ENCODE measurements around the gene GPX2. TPM values are rescaled to one million over a fixed set of nuclear protein-coding genes. Genes with fewer than 3 reads are reported as not detected.

The GPX2 gene
- total and polyA plus RNA-seq, 10 donors: 0.26 TPM; not detected in 9

GRCh38 chr14:64954491-64955240 lies 12.1 kb upstream of the GPX2 start:
- no peak overlapping the region for H3K27ac ChIP-seq

DNA sequence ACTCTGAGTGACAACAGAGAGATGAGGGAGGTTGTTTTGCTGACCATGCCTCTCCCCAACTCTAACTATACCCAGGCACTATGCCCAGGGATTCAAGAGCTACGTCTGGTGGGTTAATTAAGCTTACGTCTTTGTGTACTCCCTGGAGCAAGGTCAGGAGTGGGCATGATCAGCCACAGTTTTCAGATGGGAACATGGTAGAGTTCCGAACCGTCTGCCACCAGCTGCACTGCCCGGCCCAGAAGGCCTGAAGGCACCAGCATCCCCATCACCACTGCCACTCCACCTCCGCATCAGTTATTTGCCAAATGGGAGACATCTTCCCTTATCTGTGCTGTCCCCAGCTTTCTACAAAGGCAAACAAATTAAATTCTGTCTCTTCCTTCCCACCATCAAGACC lies 11.1 kb upstream of the GPX2 start:
- peaks cover 0 to 14% (median 2%) of the 10 kb centered on the region in 6 donors for H3K4me1 ChIP-seq
- peaks cover 0 to 50% (median under 1%) of the 10 kb centered on the region in 6 donors for H3K36me3 ChIP-seq
- no peak for TF ChIP-seq POLR2AphosphoS5 (IDR thresholded peaks at IDR 0.05)
- TF ChIP-seq, protein P1, sequence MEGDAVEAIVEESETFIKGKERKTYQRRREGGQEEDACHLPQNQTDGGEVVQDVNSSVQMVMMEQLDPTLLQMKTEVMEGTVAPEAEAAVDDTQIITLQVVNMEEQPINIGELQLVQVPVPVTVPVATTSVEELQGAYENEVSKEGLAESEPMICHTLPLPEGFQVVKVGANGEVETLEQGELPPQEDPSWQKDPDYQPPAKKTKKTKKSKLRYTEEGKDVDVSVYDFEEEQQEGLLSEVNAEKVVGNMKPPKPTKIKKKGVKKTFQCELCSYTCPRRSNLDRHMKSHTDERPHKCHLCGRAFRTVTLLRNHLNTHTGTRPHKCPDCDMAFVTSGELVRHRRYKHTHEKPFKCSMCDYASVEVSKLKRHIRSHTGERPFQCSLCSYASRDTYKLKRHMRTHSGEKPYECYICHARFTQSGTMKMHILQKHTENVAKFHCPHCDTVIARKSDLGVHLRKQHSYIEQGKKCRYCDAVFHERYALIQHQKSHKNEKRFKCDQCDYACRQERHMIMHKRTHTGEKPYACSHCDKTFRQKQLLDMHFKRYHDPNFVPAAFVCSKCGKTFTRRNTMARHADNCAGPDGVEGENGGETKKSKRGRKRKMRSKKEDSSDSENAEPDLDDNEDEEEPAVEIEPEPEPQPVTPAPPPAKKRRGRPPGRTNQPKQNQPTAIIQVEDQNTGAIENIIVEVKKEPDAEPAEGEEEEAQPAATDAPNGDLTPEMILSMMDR (IDR thresholded peaks at IDR 0.05 in 8 of 11, conservative IDR thresholded peaks at IDR 0.05 in 3 of 11): no peak
- no peak for TF ChIP-seq POLR2A (IDR thresholded peaks at IDR 0.05)
- no peaks in the 10 kb centered on the region for H3K9me3 ChIP-seq
- no peaks in the 10 kb centered on the region for H3K27me3 ChIP-seq (replicated peaks in 1 of 7)
- no peak overlapping the region for H3K27ac ChIP-seq
- 94 to 100% (median 97%) methylated on average over 6 of the region's 6 CpGs for WGBS, 5 donors
- H3K4me3 ChIP-seq: no peak overlapping the region
- intact Hi-C loops (cut with DNase I; ENCODE audit: low total_unique reads): no loop called here
- no peak for DNase-seq

More at GRCh38 chr14:64954491-64955240, 12.1 kb upstream of the GPX2 start:
- intact Hi-C loops (cut with DNase I; ENCODE audit: low total_unique reads): no loop called here
- Histone ChIP-seq H3K4me3 (no peak overlapping the region), H3K27me3 (replicated peaks in 1 of 7) (no peaks in the 10 kb centered on the region), H3K4me1 (peaks cover 0 to 14% (median 2%) of the 10 kb centered on the region in 6 donors), H3K36me3 (peaks cover 0 to 40% (median 0%) of the 10 kb centered on the region in 6 donors), H3K9me3 (no peaks in the 10 kb centered on the region)
- DNase-seq: no peak
- TF ChIP-seq POLR2AphosphoS5 (IDR thresholded peaks at IDR 0.05) (no peak), POLR2A (IDR thresholded peaks at IDR 0.05) (no peak)
- TF ChIP-seq, protein P1 (IDR thresholded peaks at IDR 0.05 in 8 of 11, conservative IDR thresholded peaks at IDR 0.05 in 3 of 11): no peak
- 83 to 94% (median 91%) methylated on average over 9 of the region's 9 CpGs for WGBS, 5 donors

GRCh38 chr14:64953310-64953654 lies 10.7 kb upstream of the GPX2 start:
- Histone ChIP-seq H3K27me3 (replicated peaks in 1 of 7) (no peaks in the 10 kb centered on the region), H3K36me3 (peaks cover 0 to 54% (median 3%) of the 10 kb centered on the region in 6 donors), H3K27ac (no peak overlapping the region), H3K9me3 (no peaks in the 10 kb centered on the region), H3K4me1 (peaks cover 0 to 14% (median 2%) of the 10 kb centered on the region in 6 donors), H3K4me3 (no peak overlapping the region)
- TF ChIP-seq, protein P1 (IDR thresholded peaks at IDR 0.05 in 8 of 11, conservative IDR thresholded peaks at IDR 0.05 in 3 of 11): no peak
- TF ChIP-seq POLR2AphosphoS5 (IDR thresholded peaks at IDR 0.05): no peak
- no peak for TF ChIP-seq POLR2A (IDR thresholded peaks at IDR 0.05)
- DNase-seq: no peak
- intact Hi-C loops (cut with DNase I; ENCODE audit: low total_unique reads): no loop called here
- WGBS, 5 donors: 89 to 96% (median 95%) methylated on average over 8 of the region's 8 CpGs

- DNase-seq: no peak
- Histone ChIP-seq H3K36me3 (peaks cover 0 to 59% (median 4%) of the 10 kb centered on the region in 6 donors), H3K9me3 (no peaks in the 10 kb centered on the region), H3K4me1 (peaks cover 0 to 14% (median 2%) of the 10 kb centered on the region in 6 donors), H3K27ac (no peak overlapping the region), H3K4me3 (no peak overlapping the region), H3K27me3 (replicated peaks in 1 of 7) (no peaks in the 10 kb centered on the region)
- TF ChIP-seq POLR2AphosphoS5 (IDR thresholded peaks at IDR 0.05): no peak
- TF ChIP-seq, protein P1 (IDR thresholded peaks at IDR 0.05 in 8 of 11, conservative IDR thresholded peaks at IDR 0.05 in 3 of 11): no peak
- TF ChIP-seq POLR2A (IDR thresholded peaks at IDR 0.05): no peak
- 52 to 69% (median 58%) methylated on average over 6 to 7 of the region's 7 CpGs for WGBS, 5 donors
- intact Hi-C loops (cut with DNase I; ENCODE audit: low total_unique reads): no loop called here
Measured at GRCh38 chr14:64952598-64953309, 10.2 kb upstream of the GPX2 start.
